SK-N-SH (cell line): ENCODE data around the gene TRABD2A. TPM values are rescaled to one million over a fixed set of nuclear protein-coding genes. Genes with fewer than 3 reads are reported as not detected.
"Not testable (repeated sequence)": the region's sequence is repeated elsewhere in the genome, so short reads cannot be mapped to it uniquely, and the experiment has no call there.

Experiments
- CTCF ChIA-PET: fragments of 300-600, 350-600 bp; formaldehyde crosslinking; extraction: SDS; loops from one replicate; lab custom pipeline; 2021; lab: Yijun Ruan, JAX
- POLR2A ChIA-PET: fragments of 350-600 bp; sonication (Branson Sonifier 250); formaldehyde crosslinking; extraction: SDS; loops from one replicate; lab custom pipeline; 2020; ENCODE audit warnings: antibody characterized with exemption, inconsistent platforms; lab: Yijun Ruan, JAX
- DNase-seq: peaks from one replicate; pipeline ENCODE4 v3.0.0; 2012
- H2AFZ ChIP-seq: fragments of 200-600 bp; sonication (generic); 2 replicates; pipeline ENCODE4 v1.8.1; 2016; ENCODE audit warnings: antibody characterized with exemption, mild to moderate bottlenecking, low read depth
- H3F3A ChIP-seq: fragments of 200-600 bp; sonication (generic); replicated peaks from 2 replicates; pipeline ENCODE3; 2016; ENCODE audit warnings: antibody characterized with exemption, mild to moderate bottlenecking; ENCODE audit not compliant: insufficient read depth
- H3K27ac ChIP-seq, 2 experiments: fragments of 200-500 bp in 1 of 2; fragments of 200-600 bp in 1 of 2; sonication (Bioruptor generic) in 1 of 2; sonication (generic), shearing (Covaris generic) in 1 of 2; 2 replicates each; pipeline versions ENCODE4 v1.5.1 to v1.6.1; 2014 to 2016; ENCODE audit warnings: low read depth in 2 of 2, inconsistent platforms in 1 of 2, low read length in 1 of 2, mild to moderate bottlenecking in 1 of 2, mixed read lengths in 1 of 2
- H3K27me3 ChIP-seq: fragments of 200-600 bp; sonication (generic), shearing (Covaris generic); 2 replicates; pipeline ENCODE4 v1.6.1; 2016; ENCODE audit warnings: mixed run types; ENCODE audit not compliant: insufficient read depth
- H3K36me3 ChIP-seq, 2 experiments: fragments of 200-500 bp in 1 of 2; fragments of 200-600 bp in 1 of 2; sonication (Bioruptor generic) in 1 of 2; sonication (generic) in 1 of 2; replicated peaks in 1 of 2; 2 replicates each; pipeline versions ENCODE3 to v1.5.1; 2014 to 2016; ENCODE audit warnings: low read length in 1 of 2, mild to moderate bottlenecking in 1 of 2; ENCODE audit not compliant: insufficient read depth in 2 of 2, control insufficient read depth in 1 of 2
- H3K4me1 ChIP-seq, 2 experiments: fragments of 200-500 bp in 1 of 2; fragments of 200-600 bp in 1 of 2; sonication (Bioruptor generic) in 1 of 2; sonication (generic), shearing (Covaris generic) in 1 of 2; 2 replicates each; pipeline versions ENCODE4 v1.5.1 to v1.6.1; 2014 to 2016; ENCODE audit warnings: low read depth in 1 of 2, low read length in 1 of 2, mixed run types in 1 of 2; ENCODE audit not compliant: insufficient read depth in 2 of 2, control insufficient read depth in 1 of 2
- H3K4me2 ChIP-seq: fragments of 200-600 bp; sonication (generic), shearing (Covaris generic); 2 replicates; pipeline ENCODE4 v1.6.1; 2017; ENCODE audit warnings: mixed run types
- H3K4me3 ChIP-seq, 2 experiments: fragments of 200-500 bp in 1 of 2; fragments of 200-600 bp in 1 of 2; sonication (Bioruptor generic) in 1 of 2; sonication (generic), shearing (Covaris generic) in 1 of 2; 2 replicates each; pipeline versions ENCODE4 v1.5.1 to v1.8.1; 2014 to 2016; ENCODE audit warnings: low read depth in 2 of 2, inconsistent platforms in 1 of 2, low read length in 1 of 2, mild to moderate bottlenecking in 1 of 2, mixed read lengths in 1 of 2, moderate library complexity in 1 of 2
- H3K79me2 ChIP-seq: fragments of 200-600 bp; sonication (generic); 2 replicates; pipeline ENCODE4 v1.8.1; 2017; ENCODE audit warnings: mild to moderate bottlenecking; ENCODE audit not compliant: insufficient read depth
- H3K9ac ChIP-seq: fragments of 200-600 bp; sonication (generic); 2 replicates; pipeline ENCODE4 v1.6.1; 2017; ENCODE audit warnings: mixed run types
- H3K9me2 ChIP-seq: fragments of 200-600 bp; sonication (generic); 2 replicates; pipeline ENCODE4 v1.6.1; 2017; ENCODE audit warnings: mixed run types
- H3K9me3 ChIP-seq: fragments of 200-600 bp; sonication (generic); 2 replicates; pipeline ENCODE4 v1.6.1; 2017; ENCODE audit warnings: mixed run types, mild to moderate bottlenecking, moderate library complexity
- H4K20me1 ChIP-seq: fragments of 200-600 bp; sonication (generic); 2 replicates; pipeline ENCODE4 v1.6.1; 2017; ENCODE audit warnings: mild to moderate bottlenecking, mixed run types; ENCODE audit not compliant: insufficient read depth
- CHD2 ChIP-seq: fragments of 150-350 bp; IDR thresholded peaks from 2 replicates; pipeline ENCODE4 v1.6.1; 2018; ENCODE audit warnings: low read length; ENCODE audit not compliant: partially characterized antibody
- FOSL2 ChIP-seq: IDR thresholded peaks from 2 replicates; pipeline ENCODE4 v1.4.0; 2012; ENCODE audit warnings: low read depth, mild to moderate bottlenecking, moderate library complexity, borderline replicate concordance
- JUND ChIP-seq: IDR thresholded peaks from 2 replicates; pipeline ENCODE4 v1.4.0; 2012
- MEF2A ChIP-seq: IDR thresholded peaks from 2 replicates; pipeline ENCODE4 v1.4.0; 2012; ENCODE audit warnings: low read depth, borderline replicate concordance
- NFIC ChIP-seq: IDR thresholded peaks from 2 replicates; pipeline ENCODE4 v1.4.0; 2012; ENCODE audit warnings: borderline replicate concordance
- POLR2AphosphoS5 ChIP-seq: IDR thresholded peaks from 2 replicates; pipeline ENCODE4 v1.6.1; 2012; ENCODE audit warnings: low read depth, low read length
- RAD21 ChIP-seq: IDR thresholded peaks from 2 replicates; pipeline ENCODE4 v1.6.1; 2012; ENCODE audit warnings: mild to moderate bottlenecking, low read length
- SIN3A ChIP-seq: IDR thresholded peaks from 2 replicates; pipeline ENCODE4 v1.6.1; 2012; ENCODE audit warnings: low read depth, mild to moderate bottlenecking, low read length, moderate library complexity, borderline replicate concordance
- TAF1 ChIP-seq: IDR thresholded peaks from 2 replicates; pipeline ENCODE4 v1.6.1; 2012; ENCODE audit warnings: low read depth, mild to moderate bottlenecking, low read length, moderate library complexity, borderline replicate concordance
- TCF12 ChIP-seq: IDR thresholded peaks from 2 replicates; pipeline ENCODE4 v1.4.0; 2012
- TEAD4 ChIP-seq: IDR thresholded peaks from 2 replicates; pipeline ENCODE4 v1.4.0; 2012; ENCODE audit warnings: mild to moderate bottlenecking, borderline replicate concordance; ENCODE audit not compliant: insufficient read depth
- WGBS: methylation state at CpG from one replicate; pipeline ENCODE4 v1.1.6; 2017; ENCODE audit warnings: low lambda C conversion rate; 5-methylcytosine and 5-hydroxymethylcytosine counted together
- polyA plus RNA-seq, 3 experiments: library from polyadenylated mRNA; depleted of rRNA; stranded (reverse); fragments of >200 nt; gene quantifications; 2 replicates each; pipeline ENCODE4 v1.2.3, GENCODE V29; 2012
- TF ChIP-seq, protein P1 (sequence below): IDR thresholded peaks from 2 replicates; pipeline ENCODE4 v1.4.0; 2012; ENCODE audit warnings: low read depth
- TF ChIP-seq, protein P2 (sequence below): IDR thresholded peaks from 2 replicates; pipeline ENCODE4; 2012

The TRABD2A gene
- polyA plus RNA-seq, 1 of the 3 experiments (the other 2 are of a cell fraction), result 3.0 TPM

DNA sequence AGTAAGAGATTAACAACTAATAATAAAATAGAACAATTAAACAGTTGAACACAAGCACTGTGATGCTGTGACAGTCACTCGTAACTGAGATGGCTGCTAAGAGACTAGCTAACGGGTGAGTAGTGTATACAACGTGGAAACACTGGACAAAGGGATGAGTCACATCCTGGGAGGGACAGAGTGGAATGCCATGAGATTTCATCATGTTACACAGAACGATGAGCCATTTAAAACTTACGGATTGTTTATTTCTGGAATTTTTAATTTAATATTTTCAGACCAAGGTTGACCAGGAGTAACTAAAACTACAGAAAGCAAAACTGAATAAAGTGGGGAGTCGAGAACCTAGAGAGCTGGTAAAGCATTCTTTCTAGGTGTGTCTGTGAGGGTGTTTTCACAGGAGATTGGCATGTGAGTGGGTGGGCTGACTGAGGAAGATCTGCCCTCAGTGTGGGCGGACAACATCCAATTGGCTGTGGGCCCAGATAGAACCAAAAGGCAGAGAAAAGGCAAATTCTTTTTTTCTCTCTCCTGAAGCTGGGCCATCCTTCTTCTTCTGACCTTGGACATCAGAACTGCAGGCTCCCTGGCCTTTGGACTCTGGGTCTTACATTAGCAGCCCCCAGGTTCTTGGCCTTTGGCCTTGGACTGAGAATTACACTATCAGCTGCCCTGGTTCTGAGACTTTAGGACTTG lies 39.1 kb upstream of the TRABD2A start:
- peaks cover 0 to 19% of the 10 kb centered on the region in 2 experiments; a peak in 3 of 4 replicates for H3K4me1 ChIP-seq
- H2AFZ ChIP-seq, result peak overlapping the region; percentile 84; the same call in 1 of the 2 replicates
- peak overlapping the region; percentile 65 for H3K4me2 ChIP-seq
- H3F3A ChIP-seq, result peaks cover 22% of the 10 kb centered on the region
- H3K4me3 ChIP-seq, result peak overlapping the region; percentile 19 to 22; a peak in 3 of 4 replicates
- ChIA-PET POLR2A (interaction anchor here (0.8 kb wide), 1 partner anchor 73 kb away, joined by 3 read pairs; no protein-coding TSS in a partner anchor), CTCF (interaction anchor here (0.8 to 1.0 kb wide), 2 partner anchors 13 to 98 kb away, joined by 4 read pairs; no protein-coding TSS in a partner anchor)
- no peaks in the 10 kb centered on the region for H4K20me1 ChIP-seq
- peak overlapping the region; percentile 77 for H3K9ac ChIP-seq
- H3K79me2 ChIP-seq, result no peaks in the 10 kb centered on the region
- WGBS, result 9% methylated on average over 7 of the region's 7 CpGs
- TF ChIP-seq JUND (peak; percentile 90), SIN3A (0 out of 2 replicates have a peak, but pooled peaks have one; percentile 24), TAF1 (peak; percentile 15; the same call in 1 of the 2 replicates), NFIC (peak; percentile 53; the same call in 1 of the 2 replicates), POLR2AphosphoS5 (peak; percentile 53; the same call in 1 of the 2 replicates), CHD2 (no peak), RAD21 (no peak), TCF12 (peak; percentile 45), FOSL2 (peak; percentile 87), TEAD4 (no peak)
- TF ChIP-seq, protein P1, sequence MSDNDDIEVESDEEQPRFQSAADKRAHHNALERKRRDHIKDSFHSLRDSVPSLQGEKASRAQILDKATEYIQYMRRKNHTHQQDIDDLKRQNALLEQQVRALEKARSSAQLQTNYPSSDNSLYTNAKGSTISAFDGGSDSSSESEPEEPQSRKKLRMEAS, result peak; percentile 86
- TF ChIP-seq, protein P2, sequence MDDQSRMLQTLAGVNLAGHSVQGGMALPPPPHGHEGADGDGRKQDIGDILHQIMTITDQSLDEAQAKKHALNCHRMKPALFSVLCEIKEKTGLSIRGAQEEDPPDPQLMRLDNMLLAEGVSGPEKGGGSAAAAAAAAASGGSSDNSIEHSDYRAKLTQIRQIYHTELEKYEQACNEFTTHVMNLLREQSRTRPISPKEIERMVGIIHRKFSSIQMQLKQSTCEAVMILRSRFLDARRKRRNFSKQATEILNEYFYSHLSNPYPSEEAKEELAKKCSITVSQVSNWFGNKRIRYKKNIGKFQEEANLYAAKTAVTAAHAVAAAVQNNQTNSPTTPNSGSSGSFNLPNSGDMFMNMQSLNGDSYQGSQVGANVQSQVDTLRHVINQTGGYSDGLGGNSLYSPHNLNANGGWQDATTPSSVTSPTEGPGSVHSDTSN, result peak; percentile 71
- no peaks in the 10 kb centered on the region for H3K27me3 ChIP-seq
- no peaks in the 10 kb centered on the region for H3K36me3 ChIP-seq
- DNase-seq, result no peak
- no peaks in the 10 kb centered on the region for H3K9me2 ChIP-seq
- H3K9me3 ChIP-seq, result no peaks in the 10 kb centered on the region
- H3K27ac ChIP-seq, result peak overlapping the region; percentile 71 to 96; a peak in 3 of 4 replicates

DNA sequence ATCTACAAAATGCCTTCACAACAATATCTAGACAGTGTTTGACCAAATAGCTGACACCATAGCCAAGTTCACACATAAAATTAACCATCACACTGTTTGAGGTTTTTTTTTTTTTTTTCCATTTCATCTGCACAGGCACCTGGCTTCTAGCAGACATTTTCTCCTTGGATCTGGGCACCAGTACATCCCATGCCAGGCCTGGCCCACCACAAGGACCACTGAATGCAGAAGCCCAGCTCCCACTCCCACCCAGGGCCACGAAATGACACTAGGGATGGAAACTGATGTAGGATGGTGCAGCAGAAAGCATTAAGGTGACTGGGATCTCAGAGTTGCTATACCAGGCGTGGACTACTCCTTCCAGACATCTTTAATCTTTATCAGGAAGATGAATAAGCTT lies 37.5 kb upstream of the TRABD2A start:
- 90% methylated on average over 2 of the region's 2 CpGs for WGBS
- H3K27ac ChIP-seq, result peak overlapping the region in 1 of 2 experiments; percentile 96; a peak in 2 of 4 replicates
- POLR2A ChIA-PET, result interaction anchor here (0.6 kb wide), 1 partner anchor 43 kb away, joined by 3 read pairs; no protein-coding TSS in a partner anchor

DNA sequence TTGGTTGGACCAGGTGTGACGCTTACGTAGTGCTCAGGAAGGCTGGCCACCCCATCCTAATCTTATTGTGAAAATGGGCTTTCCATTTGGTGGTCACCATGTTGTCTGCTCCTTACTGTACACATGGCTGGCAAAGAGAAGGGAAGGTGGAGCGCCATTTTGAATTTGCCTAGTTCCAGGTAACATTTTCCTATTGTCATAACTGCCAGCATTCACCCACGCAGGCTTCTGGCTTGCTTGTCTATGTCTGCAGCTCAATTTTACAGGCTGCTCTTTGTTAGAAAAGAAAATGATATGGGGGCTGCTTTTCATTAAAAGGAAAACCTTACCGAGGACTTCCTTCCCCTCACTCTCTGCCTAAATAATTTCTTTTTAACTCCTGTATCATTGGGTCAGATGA lies 36.9 kb upstream of the TRABD2A start:
- H3K9me2 ChIP-seq, H3K4me3 ChIP-seq, H4K20me1 ChIP-seq, DNase-seq, H3K27me3 ChIP-seq, H3K9ac ChIP-seq, H3K36me3 ChIP-seq, POLR2A ChIA-PET, H3K79me2 ChIP-seq, H3K4me2 ChIP-seq, H2AFZ ChIP-seq, H3K27ac ChIP-seq, H3K9me3 ChIP-seq: not testable (repeated sequence)
- Histone ChIP-seq H3K4me1 (peaks cover 0 to 19% of the 10 kb centered on the region in 2 experiments; a peak in 3 of 4 replicates), H3F3A (peaks cover 17% of the 10 kb centered on the region)
- CTCF ChIA-PET, result interaction anchor here (1.7 kb wide), 1 partner anchor 8 kb away, joined by 17 read pairs; no protein-coding TSS in a partner anchor
- 92% methylated on average over 5 of the region's 5 CpGs for WGBS

More for the DNA sequence above, 37.5 kb upstream of the TRABD2A start:
- TF ChIP-seq MEF2A, result no peak
- Histone ChIP-seq H3K9me3 (no peaks in the 10 kb centered on the region), H3K27me3 (no peaks in the 10 kb centered on the region), H3K4me3 (no peak overlapping the region), H3K4me2 (no peak overlapping the region), H3F3A (peaks cover 17% of the 10 kb centered on the region), H3K4me1 (peaks cover 0 to 19% of the 10 kb centered on the region in 2 experiments; a peak in 3 of 4 replicates), H3K9me2 (no peaks in the 10 kb centered on the region), H2AFZ (no peak overlapping the region), H3K79me2 (no peaks in the 10 kb centered on the region), H3K9ac (0 out of 2 replicates have a peak overlapping the region, but pooled peaks have one; percentile 77), H4K20me1 (no peaks in the 10 kb centered on the region), H3K36me3 (no peaks in the 10 kb centered on the region)
- no peak for DNase-seq
- CTCF ChIA-PET, result interaction anchor here (1.1 to 1.2 kb wide), 2 partner anchors 11 to 382 kb away, joined by 3 to 5 read pairs; no protein-coding TSS in a partner anchor

DNA sequence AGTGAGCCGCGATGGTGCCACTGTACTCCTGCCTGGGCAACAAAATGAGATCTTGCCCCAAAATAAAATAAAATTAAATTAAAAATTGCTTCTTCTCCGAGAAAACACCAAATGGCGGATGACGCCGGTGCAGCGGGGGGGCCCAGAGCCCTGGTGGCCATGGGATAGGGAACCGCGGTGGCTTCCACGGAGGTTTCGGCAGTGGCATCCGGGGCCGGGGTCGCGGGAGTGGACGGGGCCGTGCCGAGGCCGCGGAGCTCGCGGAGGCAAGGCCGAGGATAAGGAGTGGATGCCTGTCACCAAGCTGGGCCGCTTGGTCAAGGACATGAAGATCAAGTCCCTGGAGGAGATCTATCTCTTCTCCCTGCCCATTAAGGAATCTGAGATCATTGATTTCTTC lies 34.8 kb upstream of the TRABD2A start:
- DNase-seq, H3K4me3 ChIP-seq, H3K27me3 ChIP-seq, CTCF ChIA-PET, H3K9me3 ChIP-seq, H3K9ac ChIP-seq, H3K27ac ChIP-seq, H2AFZ ChIP-seq, POLR2A ChIA-PET, H3K4me2 ChIP-seq, H4K20me1 ChIP-seq, H3K79me2 ChIP-seq, H3K9me2 ChIP-seq, H3K36me3 ChIP-seq: not testable (repeated sequence)
- Histone ChIP-seq H3K4me1 (peaks cover 0 to 19% of the 10 kb centered on the region in 2 experiments; a peak in 3 of 4 replicates), H3F3A (peaks cover 30% of the 10 kb centered on the region)
- 98% methylated on average over 14 of the region's 24 CpGs for WGBS
